ENCODE data around the gene CAPN14.

CAPN14 gene

DNA sequence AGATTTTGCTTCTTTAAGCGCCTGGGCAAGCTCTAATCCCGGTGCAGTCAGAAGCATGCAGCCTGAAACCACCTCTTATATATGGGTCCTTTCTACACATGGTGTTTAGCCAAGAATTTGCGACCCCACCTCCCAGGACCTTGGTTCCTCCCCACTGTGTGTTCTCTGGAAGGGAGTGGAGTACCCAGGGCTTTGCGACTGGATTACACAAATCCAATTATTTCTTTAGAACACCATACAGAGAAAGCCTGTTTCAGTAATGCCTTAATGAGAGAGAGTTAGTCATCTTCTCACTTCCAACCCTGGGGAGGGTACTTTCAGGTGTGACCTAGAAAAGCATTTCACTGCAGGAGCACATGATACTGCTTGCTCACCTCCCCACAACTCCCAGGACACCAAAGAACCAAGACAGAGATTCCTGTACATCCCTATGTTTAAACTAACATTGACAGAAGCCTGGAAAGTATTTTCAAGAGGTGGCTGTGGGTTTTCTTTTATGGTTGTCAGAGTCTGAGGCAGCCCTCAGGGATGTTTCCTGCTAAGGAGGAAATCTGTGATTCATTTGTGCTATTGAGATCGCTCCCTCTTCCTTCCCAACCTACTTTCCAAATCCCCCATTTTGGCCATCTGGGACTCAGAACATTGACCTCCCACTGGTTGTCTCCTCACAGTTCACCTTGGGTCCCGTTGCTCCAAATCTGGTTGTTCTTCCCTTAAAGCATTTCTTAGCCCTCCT, at the start of gene CAPN14:
Gene CAPN14 (minus strand): TSS at position 51 of the 736 bp plus-strand sequence. CDS start 12,068 bp downstream, outside the sequence.
- DNase-seq: no peak

GRCh38 chr2:31266804-31267203, 49.5 kb upstream of the CAPN14 start:
- DNase-seq: no peak

DNA sequence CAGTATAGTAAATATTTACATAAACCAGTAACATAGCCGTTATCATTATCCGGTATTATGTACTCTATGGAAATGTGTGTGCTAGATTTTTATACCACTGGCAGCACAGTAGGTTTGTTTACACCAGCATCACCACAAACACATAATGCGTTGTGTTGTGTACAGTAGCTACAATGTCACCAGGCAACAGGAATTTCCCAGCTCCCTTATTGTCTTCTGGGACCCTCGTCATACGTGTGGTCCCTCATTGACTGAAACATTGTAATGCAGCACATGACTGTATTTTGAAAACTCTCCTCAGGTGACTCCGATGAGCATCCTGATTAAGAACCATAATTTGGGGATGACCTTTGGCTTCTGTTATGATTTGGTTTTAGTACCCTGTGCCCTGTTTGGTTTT, 47.9 kb upstream of the CAPN14 start:
- DNase-seq: no peak

GRCh38 chr2:31263636-31264190, 46.4 kb upstream of the CAPN14 start:
- DNase-seq: no peak

- no peak for DNase-seq
These were observed 43.6 kb upstream of the CAPN14 start for GRCh38 chr2:31260870-31261269.

GRCh38 chr2:31259075-31259474, 41.8 kb upstream of the CAPN14 start:
- DNase-seq: no peak

GRCh38 chr2:31258351-31258750, 41.0 kb upstream of the CAPN14 start:
- no peak for DNase-seq

- no peak for DNase-seq
These were observed 39.5 kb upstream of the CAPN14 start for GRCh38 chr2:31256611-31257382.

GRCh38 chr2:31255911-31256571, 38.7 kb upstream of the CAPN14 start:
- DNase-seq: no peak

GRCh38 chr2:31254237-31255203, 37.2 kb upstream of the CAPN14 start:
- DNase-seq: no peak

- no peak for DNase-seq
These were observed 36.2 kb upstream of the CAPN14 start for GRCh38 chr2:31253356-31254131.

- DNase-seq: no peak
These were observed 34.5 kb upstream of the CAPN14 start for GRCh38 chr2:31251851-31252250.

DNA sequence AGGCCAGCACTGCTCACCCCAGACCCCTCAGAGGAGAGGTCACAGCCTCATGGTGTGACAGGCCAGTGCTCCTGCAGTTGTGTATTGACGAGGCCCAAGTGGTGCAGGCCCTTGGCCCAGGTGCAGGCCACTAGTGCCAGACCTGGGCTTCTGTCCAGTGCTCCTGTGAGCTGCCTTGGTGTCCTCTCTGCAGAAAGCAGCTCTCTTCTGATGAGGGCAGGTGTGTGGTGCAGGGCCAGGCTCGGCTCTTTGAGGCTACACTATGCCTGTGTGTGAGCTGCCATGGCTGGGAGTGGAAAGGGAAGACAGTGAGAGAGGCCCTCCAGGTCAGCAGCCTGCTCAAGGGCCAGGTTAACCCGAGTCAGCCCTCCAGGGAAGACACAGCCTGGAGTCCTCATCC, 33.7 kb upstream of the CAPN14 start:
- DNase-seq: no peak

GRCh38 chr2:31249009-31249690, 31.8 kb upstream of the CAPN14 start:
- DNase-seq: no peak

- DNase-seq: no peak
These were observed 30.8 kb upstream of the CAPN14 start for GRCh38 chr2:31248139-31248538.

- DNase-seq: no peak
These were observed 30.4 kb upstream of the CAPN14 start for GRCh38 chr2:31247711-31248110.

- no peak for DNase-seq
These were observed 29.0 kb upstream of the CAPN14 start for GRCh38 chr2:31246184-31246852.

DNA sequence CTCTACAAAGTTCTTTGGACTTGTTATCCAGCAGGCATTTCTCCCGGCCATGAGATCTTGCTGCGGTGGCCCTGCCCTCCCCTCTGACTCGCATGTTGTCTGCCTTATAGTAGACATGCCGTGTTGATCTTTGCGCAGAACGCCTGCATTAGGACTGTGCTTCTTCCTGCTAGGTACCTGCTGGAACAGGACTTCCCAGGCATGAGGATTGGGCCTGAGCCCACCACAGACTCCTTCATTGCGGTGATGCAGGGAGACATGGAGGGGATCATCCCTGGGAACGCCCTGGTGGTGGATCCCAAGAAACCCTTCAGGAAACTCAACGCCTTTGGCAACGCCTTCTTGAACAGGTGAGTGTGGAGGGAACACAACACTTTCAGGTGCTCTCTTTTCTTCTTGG, 26.8 kb upstream of the CAPN14 start:
- no peak for DNase-seq

- DNase-seq: no peak
These were observed 25.7 kb upstream of the CAPN14 start for GRCh38 chr2:31243053-31243452.

GRCh38 chr2:31241625-31242270, 24.4 kb upstream of the CAPN14 start:
- no peak for DNase-seq
